Tibial nerve (tissue), 3 donors: ENCODE results near the gene SSH3.

ENCODE experiments used
- POLR2A ChIP-seq, 2 donors: fragments of 450-650 bp; IDR thresholded peaks; one replicate each; pipeline ENCODE4 v1.6.1; 2017; ENCODE audit warnings: antibody characterized with exemption in 2 of 2, mild to moderate bottlenecking in 2 of 2, moderate library complexity in 2 of 2
- TF ChIP-seq, protein P1 (sequence below), 5 experiments: fragments of 200-600 bp in 3 of 5; fragments of 450-650 bp in 2 of 5; sonication (generic) in 3 of 5; IDR thresholded peaks; one replicate each; pipeline ENCODE4 v1.5.1; 2016 to 2019; ENCODE audit warnings: antibody characterized with exemption in 5 of 5, mild to moderate bottlenecking in 3 of 5, moderate library complexity in 2 of 5

- no peak for TF ChIP-seq POLR2A (IDR thresholded peaks at IDR 0.05)
- TF ChIP-seq, protein P1, sequence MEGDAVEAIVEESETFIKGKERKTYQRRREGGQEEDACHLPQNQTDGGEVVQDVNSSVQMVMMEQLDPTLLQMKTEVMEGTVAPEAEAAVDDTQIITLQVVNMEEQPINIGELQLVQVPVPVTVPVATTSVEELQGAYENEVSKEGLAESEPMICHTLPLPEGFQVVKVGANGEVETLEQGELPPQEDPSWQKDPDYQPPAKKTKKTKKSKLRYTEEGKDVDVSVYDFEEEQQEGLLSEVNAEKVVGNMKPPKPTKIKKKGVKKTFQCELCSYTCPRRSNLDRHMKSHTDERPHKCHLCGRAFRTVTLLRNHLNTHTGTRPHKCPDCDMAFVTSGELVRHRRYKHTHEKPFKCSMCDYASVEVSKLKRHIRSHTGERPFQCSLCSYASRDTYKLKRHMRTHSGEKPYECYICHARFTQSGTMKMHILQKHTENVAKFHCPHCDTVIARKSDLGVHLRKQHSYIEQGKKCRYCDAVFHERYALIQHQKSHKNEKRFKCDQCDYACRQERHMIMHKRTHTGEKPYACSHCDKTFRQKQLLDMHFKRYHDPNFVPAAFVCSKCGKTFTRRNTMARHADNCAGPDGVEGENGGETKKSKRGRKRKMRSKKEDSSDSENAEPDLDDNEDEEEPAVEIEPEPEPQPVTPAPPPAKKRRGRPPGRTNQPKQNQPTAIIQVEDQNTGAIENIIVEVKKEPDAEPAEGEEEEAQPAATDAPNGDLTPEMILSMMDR (IDR thresholded peaks at IDR 0.05): no peak
Observed at GRCh38 chr11:67349036-67349435, 45.7 kb downstream of the SSH3 start.
